IMR-90 (cell line): ENCODE results near the gene FGD5. TPM values are rescaled to one million over a fixed set of nuclear protein-coding genes. Genes with fewer than 3 reads are reported as not detected.

Source experiments
- ATAC-seq: fragments of 200-7000 bp; cut with Tn5 transposase; 2 replicates; pipeline ENCODE4 v1.9.1; 2020; ENCODE audit warnings: low read depth, mild to moderate bottlenecking, moderate library complexity
- BruUV-seq: library from RNA; stranded (reverse); fragments of 400-500 nt; replicated peaks from 2 replicates; lab custom pipeline; 2021; lab: Mats Ljungman, UMichigan
- CTCF ChIA-PET: fragments of 300-600 bp; formaldehyde crosslinking; extraction: SDS; loops from one replicate; lab custom pipeline; 2021; ENCODE audit warnings: antibody characterized with exemption; lab: Yijun Ruan, JAX
- POLR2A ChIA-PET: fragments of 300-600 bp; sonication (Branson Sonifier 250); formaldehyde crosslinking; loops from one replicate; lab custom pipeline; 2022; ENCODE audit warnings: antibody characterized with exemption; ENCODE audit not compliant: unreplicated experiment; lab: Charles Lee
- DNase-seq: peaks from one replicate; pipeline ENCODE4 v3.0.0; 2013
- H2AFZ ChIP-seq: replicated peaks from 2 replicates; pipeline ENCODE3; 2013; ENCODE audit warnings: low read length, mild to moderate bottlenecking; ENCODE audit not compliant: poor library complexity
- H2AK5ac ChIP-seq: 2 replicates; pipeline ENCODE4 v1.6.1; 2013; ENCODE audit warnings: low read depth, low read length, inconsistent platforms
- H2AK9ac ChIP-seq: replicated peaks from 2 replicates; pipeline ENCODE3; 2013; ENCODE audit warnings: mild to moderate bottlenecking, low read depth, low read length, moderate library complexity; ENCODE audit not compliant: poor library complexity
- H2BK120ac ChIP-seq: 2 replicates; pipeline ENCODE4 v1.6.1; 2013; ENCODE audit warnings: low read depth, low read length, inconsistent platforms
- H2BK15ac ChIP-seq: 3 replicates; pipeline ENCODE4 v1.6.1; 2013; ENCODE audit warnings: low read depth, low read length, inconsistent platforms
- H2BK20ac ChIP-seq: 2 replicates; pipeline ENCODE4 v1.6.1; 2013; ENCODE audit warnings: low read depth, mild to moderate bottlenecking, inconsistent platforms, low read length, moderate library complexity
- H2BK5ac ChIP-seq: 2 replicates; pipeline ENCODE4 v1.6.1; 2013; ENCODE audit warnings: mild to moderate bottlenecking, low read depth, low read length, inconsistent platforms; ENCODE audit not compliant: poor library complexity, severe bottlenecking
- H3K14ac ChIP-seq: replicated peaks from 2 replicates; pipeline ENCODE4 v1.6.1; 2013; ENCODE audit warnings: low read depth, low read length, inconsistent platforms
- H3K18ac ChIP-seq: 2 replicates; pipeline ENCODE4 v1.6.1; 2013; ENCODE audit warnings: low read depth, low read length, control low read depth
- H3K23ac ChIP-seq: 2 replicates; pipeline ENCODE4 v1.6.1; 2013; ENCODE audit warnings: low read depth, low read length, inconsistent platforms
- H3K27ac ChIP-seq: 2 replicates; pipeline ENCODE4 v1.5.1; 2013; ENCODE audit warnings: mild to moderate bottlenecking, control low read depth, low read length; ENCODE audit not compliant: insufficient read depth
- H3K27me3 ChIP-seq: 2 replicates; pipeline ENCODE4 v1.6.1; 2013; ENCODE audit warnings: low read length; ENCODE audit not compliant: control insufficient read depth, insufficient read depth
- H3K36me3 ChIP-seq: 2 replicates; pipeline ENCODE4 v1.6.1; 2013; ENCODE audit warnings: low read length, mixed read lengths; ENCODE audit not compliant: control insufficient read depth, insufficient read depth
- H3K4ac ChIP-seq: 2 replicates; pipeline ENCODE4 v1.6.1; 2013; ENCODE audit warnings: low read depth, low read length, inconsistent platforms
- H3K4me1 ChIP-seq: 2 replicates; pipeline ENCODE4 v1.6.1; 2013; ENCODE audit warnings: low read length, mixed read lengths; ENCODE audit not compliant: control insufficient read depth, insufficient read depth
- H3K4me2 ChIP-seq: 2 replicates; pipeline ENCODE4 v1.6.1; 2013; ENCODE audit warnings: low read depth, mild to moderate bottlenecking, control low read depth, low read length, moderate library complexity
- H3K4me3 ChIP-seq: 2 replicates; pipeline ENCODE4 v1.5.1; 2013; ENCODE audit warnings: low read depth, mild to moderate bottlenecking, control low read depth, low read length, moderate library complexity; ENCODE audit not compliant: insufficient read depth
- H3K56ac ChIP-seq: 2 replicates; pipeline ENCODE4 v1.6.1; 2013; ENCODE audit warnings: low read length, inconsistent platforms; ENCODE audit not compliant: insufficient read depth; ENCODE audit errors: extremely low read depth
- H3K79me1 ChIP-seq, 2 experiments: 2 replicates each; pipeline ENCODE4 v1.6.1; 2013; ENCODE audit warnings: low read length in 2 of 2, inconsistent platforms in 1 of 2, low read depth in 1 of 2
- H3K9ac ChIP-seq: 2 replicates; pipeline ENCODE4 v1.6.1; 2013; ENCODE audit warnings: low read depth, low read length, control low read depth
- H3K9me1 ChIP-seq: 2 replicates; pipeline ENCODE4 v1.6.1; 2013; ENCODE audit warnings: low read length, inconsistent platforms; ENCODE audit not compliant: insufficient read depth
- H3K9me3 ChIP-seq: 2 replicates; pipeline ENCODE4 v1.6.1; 2013; ENCODE audit warnings: low read length; ENCODE audit not compliant: control insufficient read depth, insufficient read depth
- H4K20me1 ChIP-seq: 2 replicates; pipeline ENCODE4 v1.6.1; 2013; ENCODE audit warnings: low read length, inconsistent platforms; ENCODE audit not compliant: insufficient read depth
- H4K5ac ChIP-seq: 2 replicates; pipeline ENCODE4 v1.6.1; 2013; ENCODE audit warnings: mild to moderate bottlenecking, low read depth, low read length, control low read depth
- H4K8ac ChIP-seq, 2 experiments: 2 replicates each; pipeline ENCODE4 v1.6.1; 2013; ENCODE audit warnings: low read depth in 2 of 2, low read length in 2 of 2, control low read depth in 1 of 2, inconsistent platforms in 1 of 2
- H4K91ac ChIP-seq: 2 replicates; pipeline ENCODE4 v1.6.1; 2013; ENCODE audit warnings: low read depth, low read length, inconsistent platforms; ENCODE audit not compliant: insufficient read depth
- CEBPB ChIP-seq: IDR thresholded peaks from 2 replicates; pipeline ENCODE4 v1.6.1; 2012; ENCODE audit warnings: low read depth, low read length, improper control_type of control experiment
- ELK1 ChIP-seq: fragments of 150-350 bp; IDR thresholded peaks from 2 replicates; pipeline ENCODE4 v1.6.1; 2016; ENCODE audit warnings: low read depth, mild to moderate bottlenecking, low read length, moderate library complexity, borderline replicate concordance
- MAFK ChIP-seq: IDR thresholded peaks from 2 replicates; pipeline ENCODE4 v1.6.1; 2012; ENCODE audit warnings: low read depth, low read length, improper control_type of control experiment
- NFE2L2 ChIP-seq: fragments of 150-350 bp; IDR thresholded peaks from 2 replicates; pipeline ENCODE4 v1.6.1; 2016; ENCODE audit warnings: low read depth, mild to moderate bottlenecking, low read length
- POLR2A ChIP-seq: IDR thresholded peaks from 2 replicates; pipeline ENCODE4 v1.6.1; 2012; ENCODE audit warnings: mild to moderate bottlenecking, low read depth, low read length
- RAD21 ChIP-seq: IDR thresholded peaks from 2 replicates; pipeline ENCODE4 v1.6.1; 2012; ENCODE audit warnings: low read length, improper control_type of control experiment
- RCOR1 ChIP-seq: IDR thresholded peaks from 2 replicates; pipeline ENCODE4 v1.6.1; 2012; ENCODE audit warnings: mild to moderate bottlenecking, low read length, improper control_type of control experiment; ENCODE audit not compliant: insufficient replicate concordance
- RFX5 ChIP-seq: IDR thresholded peaks from 2 replicates; pipeline ENCODE4 v1.8.0; 2012; ENCODE audit warnings: low read depth, mild to moderate bottlenecking, low read length, moderate library complexity
- USF2 ChIP-seq: fragments of 150-350 bp; IDR thresholded peaks from 2 replicates; pipeline ENCODE4 v1.6.1; 2017; ENCODE audit warnings: mild to moderate bottlenecking, antibody characterized with exemption, low read length, low read depth
- WGBS, 2 experiments: methylation state at CpG; one replicate each; pipeline versions ENCODE4 v1.1.5 to v1.1.7; 2013; ENCODE audit warnings: missing lambda C conversion rate in 2 of 2; ENCODE audit not compliant: insufficient read length in 1 of 2; ENCODE audit errors: extremely low coverage in 2 of 2; 5-methylcytosine and 5-hydroxymethylcytosine counted together
- dilution Hi-C: fragments of 300-500 bp; cut with HindIII; formaldehyde crosslinking; loops from one replicate; pipeline ENCODE4 v1.14.3; 2018; ENCODE audit warnings: low sequenced_read_pairs; ENCODE audit not compliant: unreplicated experiment
- in situ Hi-C: fragments of 300-500 bp; cut with MboI; formaldehyde crosslinking; loops from 3 replicates; pipeline ENCODE4 v1.14.3; 2019; ENCODE audit warnings: low sequenced_read_pairs, inconsistent platforms, mixed read lengths
- intact Hi-C: fragments of 100-400 bp; cut with micrococcal nuclease; formaldehyde crosslinking; loops from 2 replicates; pipeline ENCODE4 v1.10.0; 2022
- polyA plus RNA-seq, 3 experiments: library from polyadenylated mRNA; depleted of rRNA; stranded (reverse); fragments of >200 nt; gene quantifications; 2 replicates each; pipeline ENCODE4 v1.2.3, GENCODE V29; 2012; ENCODE audit warnings: low replicate concordance in 1 of 3
- total RNA-seq: library from RNA; depleted of rRNA; stranded (reverse); fragments of >200 nt; gene quantifications from 2 replicates; pipeline ENCODE4 v1.2.3, GENCODE V29; 2012

The FGD5 gene
- total and polyA plus RNA-seq, 2 of the 4 experiments (the other 2 are of a cell fraction) = not detected

- no peak overlapping the region for H3K14ac ChIP-seq
- BruUV-seq = no TSS peak
- no peak overlapping the region for H4K8ac ChIP-seq
- POLR2A ChIA-PET = no interaction called here
- no peak for DNase-seq
- TF ChIP-seq ELK1 = no peak
- TF ChIP-seq CEBPB = no peak
- no peak for TF ChIP-seq RAD21
- TF ChIP-seq RFX5 = no peak
- no peak for TF ChIP-seq POLR2A
- TF ChIP-seq USF2 = no peak
- TF ChIP-seq NFE2L2 = no peak
- no peak for TF ChIP-seq MAFK
- no peak for TF ChIP-seq RCOR1
- H3K23ac ChIP-seq = no peak overlapping the region
- no peak overlapping the region for H3K4me3 ChIP-seq
- no peak overlapping the region for H3K4ac ChIP-seq
- H4K20me1 ChIP-seq = no peaks in the 10 kb centered on the region
- no peaks in the 10 kb centered on the region for H3K9me1 ChIP-seq
- no peak overlapping the region for H3K9ac ChIP-seq
- no peak overlapping the region for H3K56ac ChIP-seq
- H3K79me1 ChIP-seq = no peaks in the 10 kb centered on the region
- no peak overlapping the region for H2AK9ac ChIP-seq
- peaks cover 18% of the 10 kb centered on the region; the same call in 1 of the 2 replicates for H3K27me3 ChIP-seq
- no peaks in the 10 kb centered on the region for H3K36me3 ChIP-seq
- H2BK15ac ChIP-seq = no peak overlapping the region
- ATAC-seq = no peak
- H2BK5ac ChIP-seq = no peak overlapping the region
- H2AK5ac ChIP-seq = no peak overlapping the region
- H3K4me2 ChIP-seq = no peak overlapping the region
- intact Hi-C loops = no loop called here
- no peak overlapping the region for H2BK120ac ChIP-seq
- no peak overlapping the region for H3K18ac ChIP-seq
- no peaks in the 10 kb centered on the region for H3K4me1 ChIP-seq
- H3K9me3 ChIP-seq = no peaks in the 10 kb centered on the region
- H2BK20ac ChIP-seq = no peak overlapping the region
- H4K5ac ChIP-seq = no peak overlapping the region
- in situ Hi-C loops = no loop called here
- dilution Hi-C loops = no loop called here
- CTCF ChIA-PET = no interaction called here
- H3K27ac ChIP-seq = no peak overlapping the region
- H4K91ac ChIP-seq = no peak overlapping the region
- no peak overlapping the region for H2AFZ ChIP-seq
- WGBS, 2 experiments = no CpG with 5 or more reads among the region's 3 CpGs
Observed at GRCh38 chr3:14786369-14786768, 32.4 kb upstream of the FGD5 start.
